WTC11 (cell line): ENCODE measurements around the gene PPP2R3A. TPM values are rescaled to one million over a fixed set of nuclear protein-coding genes. Genes with fewer than 3 reads are reported as not detected.
"Not testable (repeated sequence)": the region's sequence is repeated elsewhere in the genome, so short reads cannot be mapped to it uniquely, and the experiment has no call there.

Experiments used
- ATAC-seq: fragments of 200-7000 bp; cut with Tn5 transposase; 2 replicates; pipeline ENCODE4 v1.10.0; 2021; ENCODE audit warnings: mild to moderate bottlenecking, moderate library complexity
- CTCF ChIA-PET: fragments of 300-600 bp; sonication (Branson Sonifier 250); formaldehyde crosslinking; loops from one replicate; lab custom pipeline; 2021; ENCODE audit warnings: antibody characterized with exemption; lab: Charles Lee
- POLR2A ChIA-PET: fragments of 350-600 bp; sonication (Branson Sonifier 250); formaldehyde crosslinking; loops from one replicate; lab custom pipeline; 2021; ENCODE audit warnings: antibody characterized with exemption; lab: Charles Lee
- DNase-seq: peaks from one replicate; pipeline ENCODE4 v3.0.0; 2021; ENCODE audit warnings: low spot score
- H3K27ac Mint-ChIP-seq: 2 replicates; pipeline ENCODE4 v1.8.0; 2021; ENCODE audit warnings: mixed read lengths
- H3K27me3 Mint-ChIP-seq: 2 replicates; pipeline ENCODE4 v1.8.0; 2021; ENCODE audit warnings: low read depth, mild to moderate bottlenecking, moderate library complexity, mixed read lengths
- H3K36me3 Mint-ChIP-seq: 2 replicates; pipeline ENCODE4 v1.8.0; 2021; ENCODE audit warnings: mixed read lengths
- H3K4me1 Mint-ChIP-seq: 2 replicates; pipeline ENCODE4 v1.8.0; 2022; ENCODE audit warnings: mixed read lengths
- H3K4me3 Mint-ChIP-seq: 2 replicates; pipeline ENCODE4 v1.8.0; 2021; ENCODE audit warnings: mild to moderate bottlenecking, moderate library complexity, mixed read lengths
- H3K9me3 Mint-ChIP-seq: 2 replicates; pipeline ENCODE4 v1.8.0; 2021; ENCODE audit warnings: mixed read lengths
- ATF2 ChIP-seq: sonication (generic); formaldehyde crosslinking; IDR thresholded peaks from 2 replicates; pipeline ENCODE4 v1.8.1; 2022; ENCODE audit warnings: low read depth, missing genetic modification reagents, borderline replicate concordance
- E2F4 ChIP-seq: sonication (generic); formaldehyde crosslinking; IDR thresholded peaks from 2 replicates; pipeline ENCODE4 v1.8.1; 2022; ENCODE audit warnings: low read depth, mild to moderate bottlenecking, moderate library complexity, missing genetic modification reagents, borderline replicate concordance
- ETV6 ChIP-seq: sonication (generic); formaldehyde crosslinking; IDR thresholded peaks from 2 replicates; pipeline ENCODE4 v1.8.1; 2022; ENCODE audit warnings: mild to moderate bottlenecking, missing genetic modification reagents
- GTF2I ChIP-seq: fragments of 250-450 bp; sonication (Bioruptor Pico); conservative IDR thresholded peaks from 2 replicates; pipeline ENCODE4 v1.4.0; 2021; ENCODE audit warnings: mild to moderate bottlenecking
- MLX ChIP-seq: sonication (generic); formaldehyde crosslinking; IDR thresholded peaks from 2 replicates; pipeline ENCODE4 v1.8.1; 2023; ENCODE audit warnings: mild to moderate bottlenecking, missing genetic modification reagents, moderate library complexity
- MYBL2 ChIP-seq: sonication (generic); formaldehyde crosslinking; IDR thresholded peaks from 2 replicates; pipeline ENCODE4 v1.8.1; 2023; ENCODE audit warnings: mild to moderate bottlenecking, moderate library complexity, missing genetic modification reagents
- OVOL2 ChIP-seq: fragments of 250-450 bp; sonication (Bioruptor Pico); IDR thresholded peaks from 2 replicates; pipeline ENCODE4 v1.9.0; 2021; ENCODE audit warnings: mild to moderate bottlenecking, borderline replicate concordance
- PREB ChIP-seq: sonication (generic); formaldehyde crosslinking; IDR thresholded peaks from 2 replicates; pipeline ENCODE4 v1.8.1; 2022; ENCODE audit warnings: mild to moderate bottlenecking, missing genetic modification reagents, moderate library complexity, borderline replicate concordance
- RORB ChIP-seq: fragments of 250-450 bp; sonication (Bioruptor Pico); IDR thresholded peaks from 2 replicates; pipeline ENCODE4 v1.9.0; 2021; ENCODE audit warnings: mild to moderate bottlenecking
- SMAD3 ChIP-seq: sonication (generic); formaldehyde crosslinking; IDR thresholded peaks from 2 replicates; pipeline ENCODE4 v1.8.0; 2022; ENCODE audit warnings: missing genetic modification reagents, mild to moderate bottlenecking, borderline replicate concordance
- SMAD4 ChIP-seq: sonication (generic); formaldehyde crosslinking; IDR thresholded peaks from 2 replicates; pipeline ENCODE4 v1.8.0; 2022; ENCODE audit warnings: mild to moderate bottlenecking, missing genetic modification reagents
- SOX15 ChIP-seq: fragments of 250-450 bp; sonication (Bioruptor Pico); IDR thresholded peaks from 2 replicates; pipeline ENCODE4 v1.9.0; 2021; ENCODE audit warnings: mild to moderate bottlenecking
- TCF7 ChIP-seq: sonication (generic); formaldehyde crosslinking; IDR thresholded peaks from 2 replicates; pipeline ENCODE4 v1.8.0; 2022; ENCODE audit warnings: mild to moderate bottlenecking, low read depth, missing genetic modification reagents, moderate library complexity
- TEAD1 ChIP-seq: sonication (generic); formaldehyde crosslinking; IDR thresholded peaks from 2 replicates; pipeline ENCODE4 v1.8.0; 2022; ENCODE audit warnings: mild to moderate bottlenecking, missing genetic modification reagents
- USF1 ChIP-seq: sonication (generic); formaldehyde crosslinking; IDR thresholded peaks from 2 replicates; pipeline ENCODE4 v1.8.0; 2022; ENCODE audit warnings: mild to moderate bottlenecking, missing genetic modification reagents
- ZBTB21 ChIP-seq: sonication (generic); formaldehyde crosslinking; IDR thresholded peaks from 2 replicates; pipeline ENCODE4 v1.8.1; 2023; ENCODE audit warnings: mild to moderate bottlenecking, missing genetic modification reagents, borderline replicate concordance
- ZBTB43 ChIP-seq: sonication (generic); formaldehyde crosslinking; IDR thresholded peaks from 2 replicates; pipeline ENCODE4 v1.8.1; 2023; ENCODE audit warnings: mild to moderate bottlenecking, missing genetic modification reagents
- ZMAT4 ChIP-seq: fragments of 250-450 bp; sonication (Bioruptor Pico); IDR thresholded peaks from 2 replicates; pipeline ENCODE4 v1.9.0; 2021; ENCODE audit warnings: mild to moderate bottlenecking
- ZNF396 ChIP-seq: fragments of 250-450 bp; sonication (Bioruptor Pico); IDR thresholded peaks from 2 replicates; pipeline ENCODE4 v1.8.0; 2021; ENCODE audit warnings: mild to moderate bottlenecking, moderate library complexity, borderline replicate concordance
- total RNA-seq: library from RNA; stranded (reverse); gene quantifications from 3 replicates; pipeline ENCODE4 v1.2.3, GENCODE V29; 2021

The PPP2R3A gene
- total RNA-seq, 1 experiment from 2014 or later: 13.1 TPM

- H3K4me3 Mint-ChIP-seq: no peak overlapping the region
- peaks cover 50% of the 10 kb centered on the region for H3K36me3 Mint-ChIP-seq
- DNase-seq: no peak
Observed at GRCh38 chr3:136114421-136114820, 148.9 kb downstream of the PPP2R3A start.

GRCh38 chr3:136119332-136119731 is 153.8 kb downstream of the PPP2R3A start:
- Mint-ChIP-seq H3K9me3 (peaks cover 47% of the 10 kb centered on the region), H3K36me3 (peaks cover 29% of the 10 kb centered on the region)
- H3K4me1 Mint-ChIP-seq, DNase-seq, CTCF ChIA-PET, H3K4me3 Mint-ChIP-seq, H3K27me3 Mint-ChIP-seq, H3K27ac Mint-ChIP-seq, ATAC-seq, POLR2A ChIA-PET: not testable (repeated sequence)

More at GRCh38 chr3:136114421-136114820, 148.9 kb downstream of the PPP2R3A start:
- CTCF ChIA-PET: no interaction called here
- peaks cover 3% of the 10 kb centered on the region for H3K27me3 Mint-ChIP-seq
- no peaks in the 10 kb centered on the region for H3K4me1 Mint-ChIP-seq
- H3K27ac Mint-ChIP-seq: no peak overlapping the region
- POLR2A ChIA-PET: no interaction called here
- no peak for TF ChIP-seq ZBTB43
- TF ChIP-seq ZMAT4 (CRISPR knock-in tag): no peak
- TF ChIP-seq ETV6 (CRISPR knock-in tag): no peak
- TF ChIP-seq SOX15 (CRISPR knock-in tag): no peak
- no peak for TF ChIP-seq TCF7 (CRISPR knock-in tag)
- TF ChIP-seq PREB (CRISPR knock-in tag): no peak
- TF ChIP-seq SMAD3 (CRISPR knock-in tag): no peak
- H3K9me3 Mint-ChIP-seq: peaks cover 64% of the 10 kb centered on the region
- ATAC-seq: no peak

GRCh38 chr3:136119783-136120182 is 154.3 kb downstream of the PPP2R3A start:
- ATAC-seq, H3K4me1 Mint-ChIP-seq, H3K4me3 Mint-ChIP-seq, H3K27ac Mint-ChIP-seq, DNase-seq, CTCF ChIA-PET, POLR2A ChIA-PET, H3K27me3 Mint-ChIP-seq: not testable (repeated sequence)
- H3K36me3 Mint-ChIP-seq: peaks cover 30% of the 10 kb centered on the region
- peaks cover 43% of the 10 kb centered on the region for H3K9me3 Mint-ChIP-seq

GRCh38 chr3:136120373-136121348 is 155.1 kb downstream of the PPP2R3A start:
- ChIA-PET CTCF (no interaction called here), POLR2A (no interaction called here)
- Mint-ChIP-seq H3K4me3 (no peak overlapping the region), H3K4me1 (no peaks in the 10 kb centered on the region), H3K27me3 (peaks cover 3% of the 10 kb centered on the region), H3K36me3 (peaks cover 24% of the 10 kb centered on the region), H3K27ac (no peak overlapping the region), H3K9me3 (peaks cover 39% of the 10 kb centered on the region)
- ATAC-seq: no peak
- no peak for DNase-seq
- TF ChIP-seq OVOL2: no peak
- TF ChIP-seq SMAD4 (CRISPR knock-in tag): no peak
- TF ChIP-seq MLX (CRISPR knock-in tag): no peak
- no peak for TF ChIP-seq SOX15 (CRISPR knock-in tag)
- no peak for TF ChIP-seq ZBTB21 (CRISPR knock-in tag)
- TF ChIP-seq USF1 (CRISPR knock-in tag): no peak
- no peak for TF ChIP-seq GTF2I (CRISPR knock-in tag)
- TF ChIP-seq RORB (CRISPR knock-in tag): no peak
- TF ChIP-seq TEAD1 (CRISPR knock-in tag): no peak
- no peak for TF ChIP-seq MYBL2
- TF ChIP-seq ATF2 (CRISPR knock-in tag): no peak
- no peak for TF ChIP-seq ZNF396 (CRISPR knock-in tag)
- TF ChIP-seq E2F4 (CRISPR knock-in tag): no peak
